Activated CD4-positive, alpha-beta T cell treated with anti-CD3 and anti-CD28 coated beads, Interleukin-2, amount 10 ng/mL, durations not matched to agents 7 days and 5 days (primary cell): Measurements from ENCODE around the gene ITIH1. TPM values are rescaled to one million over a fixed set of nuclear protein-coding genes. Genes with fewer than 3 reads are reported as not detected.

Experiments used
- CTCF ChIA-PET: fragments of 350-600 bp; sonication (Branson Sonifier 250); formaldehyde crosslinking; loops from one replicate; lab custom pipeline; 2021; ENCODE audit warnings: antibody characterized with exemption; lab: Charles Lee
- POLR2A ChIA-PET: fragments of 350-600 bp; sonication (Branson Sonifier 250); formaldehyde crosslinking; loops from one replicate; lab custom pipeline; 2021; ENCODE audit warnings: antibody characterized with exemption; lab: Charles Lee
- DNase-seq: peaks from one replicate; pipeline ENCODE4 v3.0.0-alpha.2; 2020
- H3K27ac Mint-ChIP-seq: one replicate; pipeline ENCODE4 v1.8.0; 2021; ENCODE audit warnings: mild to moderate bottlenecking, moderate library complexity, mixed read lengths
- H3K27me3 Mint-ChIP-seq: one replicate; pipeline ENCODE4 v1.8.0; 2021; ENCODE audit warnings: mixed read lengths
- H3K36me3 Mint-ChIP-seq: one replicate; pipeline ENCODE4 v1.8.0; 2021; ENCODE audit warnings: low read depth, mixed read lengths
- H3K4me1 Mint-ChIP-seq: one replicate; pipeline ENCODE4 v1.8.0; 2021; ENCODE audit warnings: mixed read lengths
- H3K4me3 Mint-ChIP-seq: one replicate; pipeline ENCODE4 v1.8.0; 2021; ENCODE audit warnings: mild to moderate bottlenecking, moderate library complexity, mixed read lengths
- H3K9me3 Mint-ChIP-seq: one replicate; pipeline ENCODE4 v1.8.0; 2021; ENCODE audit warnings: mixed read lengths
- total RNA-seq, 2 experiments: library from RNA; stranded (reverse); gene quantifications; one replicate each; pipeline ENCODE4 v1.2.3, GENCODE V29; 2021

ITIH1 gene
- total RNA-seq, 2 experiments from 2014 or later, result not detected

DNA sequence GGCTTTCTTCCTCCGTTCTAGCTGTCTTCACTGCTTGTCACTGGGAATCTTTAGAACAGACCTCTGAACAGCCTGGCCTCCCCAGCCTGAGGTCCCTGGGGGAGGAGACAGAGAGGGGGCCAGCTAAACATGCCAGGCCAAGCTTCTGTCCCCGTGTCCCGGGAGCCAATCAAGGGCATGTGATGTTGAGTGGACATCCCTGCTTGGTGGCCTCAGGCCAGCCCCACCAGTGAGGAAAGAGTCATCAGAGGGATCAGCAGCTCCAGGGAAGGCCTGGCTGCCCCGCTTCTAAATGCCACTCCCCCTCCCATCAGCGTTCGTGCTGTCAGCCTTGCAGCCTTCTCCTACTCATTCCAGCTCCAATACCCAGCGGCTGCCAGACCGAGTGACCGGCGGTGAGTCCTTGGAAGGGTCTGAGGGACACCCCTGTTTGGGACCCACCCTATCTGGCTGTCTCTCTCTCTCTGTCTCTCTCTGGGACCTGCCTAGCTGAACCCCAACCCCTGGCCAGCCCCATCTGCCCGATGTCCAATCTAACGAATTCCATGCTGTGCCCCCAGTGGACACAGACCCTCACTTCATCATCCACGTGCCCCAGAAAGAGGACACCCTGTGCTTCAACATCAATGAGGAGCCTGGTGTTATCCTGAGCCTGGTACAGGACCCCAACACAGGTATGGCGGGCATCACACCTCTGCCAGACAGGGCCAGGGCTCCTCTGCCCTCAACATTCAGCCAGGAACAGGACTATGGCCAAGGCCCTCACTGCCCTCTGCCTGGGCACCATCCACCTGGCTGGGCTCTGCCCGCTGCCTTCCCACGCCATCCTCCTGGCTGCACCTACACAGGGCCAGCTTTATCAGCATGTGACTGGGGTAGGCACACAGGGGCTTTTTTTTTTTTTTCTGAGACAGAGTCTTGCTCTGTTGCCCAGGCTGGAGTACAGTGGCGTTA, 10.6 kb downstream of the ITIH1 start:
- no peak for DNase-seq

DNA sequence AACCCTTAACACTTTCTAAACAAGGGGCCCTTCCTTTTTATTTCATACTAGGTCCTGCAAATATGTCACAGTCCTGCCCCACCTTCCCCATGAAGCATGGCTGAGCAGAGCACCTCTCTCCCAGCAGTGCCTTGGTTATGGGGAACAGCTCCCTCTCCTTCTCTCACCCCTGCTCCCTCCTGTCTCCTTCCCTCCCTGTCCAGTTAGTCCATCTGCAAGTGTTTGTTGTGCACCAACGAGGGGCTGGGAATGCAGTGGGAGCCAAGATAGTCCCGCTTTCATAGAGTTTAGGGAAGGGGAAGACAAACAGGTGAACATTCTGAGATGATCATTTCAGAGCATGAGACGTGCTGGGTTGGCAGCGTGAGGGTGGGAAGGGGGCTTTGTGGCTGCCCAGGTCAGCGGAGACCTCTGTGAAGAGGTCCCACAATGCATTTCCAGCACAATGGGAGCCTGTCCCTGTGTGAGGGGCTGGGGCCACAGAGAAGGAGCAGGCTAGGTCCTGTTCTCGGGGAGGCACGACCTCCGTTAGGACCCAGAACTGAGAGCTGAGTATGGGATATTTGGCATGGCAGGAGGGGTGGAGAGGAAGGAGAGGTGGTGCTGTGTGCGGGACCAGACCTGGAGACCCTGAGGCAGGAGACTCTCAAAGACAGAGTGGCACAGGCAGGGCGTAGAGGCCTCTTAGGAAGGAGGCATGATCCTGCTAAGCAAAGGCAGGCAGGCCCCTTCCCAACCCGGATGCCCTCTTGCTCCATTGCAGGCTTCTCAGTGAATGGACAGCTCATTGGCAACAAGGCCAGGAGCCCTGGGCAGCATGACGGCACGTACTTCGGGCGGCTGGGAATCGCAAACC, 11.7 kb downstream of the ITIH1 start:
- no peaks in the 10 kb centered on the region for H3K27me3 Mint-ChIP-seq
- H3K36me3 Mint-ChIP-seq, result no peaks in the 10 kb centered on the region
- no peak for DNase-seq
- no peak overlapping the region for H3K27ac Mint-ChIP-seq
- no peaks in the 10 kb centered on the region for H3K4me1 Mint-ChIP-seq
- POLR2A ChIA-PET, result no interaction called here
- no peak overlapping the region for H3K4me3 Mint-ChIP-seq
- CTCF ChIA-PET, result interaction anchor here (1.0 kb wide), 1 partner anchor 24 kb away, joined by 3 read pairs; no protein-coding TSS in a partner anchor
- H3K9me3 Mint-ChIP-seq, result no peaks in the 10 kb centered on the region

More for the DNA sequence above, 10.6 kb downstream of the ITIH1 start:
- POLR2A ChIA-PET, result no interaction called here
- CTCF ChIA-PET, result no interaction called here
- no peaks in the 10 kb centered on the region for H3K9me3 Mint-ChIP-seq
- H3K27me3 Mint-ChIP-seq, result no peaks in the 10 kb centered on the region
- no peak overlapping the region for H3K27ac Mint-ChIP-seq
- no peak overlapping the region for H3K4me3 Mint-ChIP-seq
- no peaks in the 10 kb centered on the region for H3K4me1 Mint-ChIP-seq
- H3K36me3 Mint-ChIP-seq, result no peaks in the 10 kb centered on the region

- Mint-ChIP-seq H3K4me1 (no peaks in the 10 kb centered on the region), H3K9me3 (no peaks in the 10 kb centered on the region), H3K4me3 (no peak overlapping the region), H3K36me3 (no peaks in the 10 kb centered on the region), H3K27me3 (no peaks in the 10 kb centered on the region), H3K27ac (no peak overlapping the region)
- DNase-seq, result no peak
- ChIA-PET CTCF (interaction anchor here (0.6 to 1.0 kb wide), 3 partner anchors 24 to 263 kb away, joined by 3 read pairs; no protein-coding TSS in a partner anchor), POLR2A (no interaction called here)
Observed at GRCh38 chr3:52789746-52790040, 12.3 kb downstream of the ITIH1 start.

- Mint-ChIP-seq H3K4me3 (no peak overlapping the region), H3K36me3 (no peaks in the 10 kb centered on the region), H3K4me1 (no peaks in the 10 kb centered on the region), H3K9me3 (no peaks in the 10 kb centered on the region), H3K27ac (no peak overlapping the region), H3K27me3 (no peaks in the 10 kb centered on the region)
- POLR2A ChIA-PET, result no interaction called here
- no peak for DNase-seq
- CTCF ChIA-PET, result interaction anchor here (0.6 to 1.0 kb wide), 4 partner anchors 25 to 263 kb away, joined by 3 read pairs; no protein-coding TSS in a partner anchor
Observed at GRCh38 chr3:52790337-52790736, 12.9 kb downstream of the ITIH1 start.

GRCh38 chr3:52790741-52791140, 13.3 kb downstream of the ITIH1 start:
- no peak overlapping the region for H3K4me3 Mint-ChIP-seq
- ChIA-PET CTCF (interaction anchor here (1.0 to 1.7 kb wide), 2 partner anchors 20 to 102 kb away, joined by 3 to 5 read pairs; partner anchors contain the start of gene NEK4), POLR2A (no interaction called here)
- no peaks in the 10 kb centered on the region for H3K9me3 Mint-ChIP-seq
- H3K27me3 Mint-ChIP-seq, result no peaks in the 10 kb centered on the region
- no peak overlapping the region for H3K27ac Mint-ChIP-seq
- H3K4me1 Mint-ChIP-seq, result no peaks in the 10 kb centered on the region
- DNase-seq, result no peak
- no peaks in the 10 kb centered on the region for H3K36me3 Mint-ChIP-seq

DNA sequence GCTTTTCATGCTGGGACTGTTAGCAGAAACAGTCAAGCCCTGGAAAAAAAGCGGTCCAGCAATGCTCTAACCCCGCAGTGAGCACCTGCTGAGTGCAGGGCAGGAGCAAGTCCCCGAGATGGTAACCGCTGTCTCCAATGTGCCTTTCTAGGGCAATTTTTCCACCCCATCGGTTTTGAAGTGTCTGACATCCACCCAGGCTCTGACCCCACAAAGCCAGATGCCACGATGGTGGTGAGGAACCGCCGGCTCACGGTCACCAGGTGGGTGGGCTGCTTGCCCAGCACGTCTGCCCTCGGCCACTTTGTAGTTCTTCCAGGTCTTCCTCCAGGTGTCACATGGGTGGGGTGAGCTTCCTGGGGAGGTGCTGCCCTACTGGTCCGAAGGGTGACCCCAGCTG, 14.0 kb downstream of the ITIH1 start:
- Mint-ChIP-seq H3K36me3 (no peaks in the 10 kb centered on the region), H3K27me3 (no peaks in the 10 kb centered on the region), H3K4me3 (no peak overlapping the region), H3K4me1 (no peaks in the 10 kb centered on the region), H3K9me3 (no peaks in the 10 kb centered on the region), H3K27ac (no peak overlapping the region)
- DNase-seq, result no peak
- CTCF ChIA-PET, result interaction anchor here (1.2 to 1.7 kb wide), 2 partner anchors 21 to 24 kb away, joined by 4 to 5 read pairs; partner anchors contain the start of gene NEK4
- POLR2A ChIA-PET, result no interaction called here

DNA sequence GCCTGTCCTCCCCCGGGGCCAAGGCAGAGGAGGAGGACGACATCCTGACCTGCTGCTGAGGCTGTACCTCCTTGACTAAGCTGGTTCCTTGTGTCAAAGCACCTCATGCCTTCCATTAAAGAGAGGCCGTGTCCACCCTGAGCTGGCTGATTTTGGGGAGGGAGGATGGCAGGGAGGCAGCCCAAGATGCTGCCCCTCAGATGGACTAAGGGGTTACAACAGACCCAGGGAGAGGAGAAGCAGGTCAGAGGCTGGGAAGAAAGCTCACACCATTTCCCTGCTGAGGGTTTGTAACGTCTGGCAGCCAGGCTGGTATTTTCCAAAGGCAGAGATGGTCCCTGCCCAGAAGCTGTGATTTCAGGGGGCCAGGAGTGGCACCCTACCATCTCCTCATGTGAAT, 14.5 kb downstream of the ITIH1 start:
- H3K27ac Mint-ChIP-seq, result no peak overlapping the region
- no peak for DNase-seq

GRCh38 chr3:52792413-52792812, 15.0 kb downstream of the ITIH1 start:
- H3K36me3 Mint-ChIP-seq, result no peaks in the 10 kb centered on the region
- ChIA-PET POLR2A (no interaction called here), CTCF (interaction anchor here (1.2 to 1.7 kb wide), 4 partner anchors 9 to 29 kb away, joined by 4 to 7 read pairs (median 4); partner anchors contain the start of gene NEK4)
- no peaks in the 10 kb centered on the region for H3K4me1 Mint-ChIP-seq
- H3K9me3 Mint-ChIP-seq, result no peaks in the 10 kb centered on the region
- no peak overlapping the region for H3K4me3 Mint-ChIP-seq
- no peaks in the 10 kb centered on the region for H3K27me3 Mint-ChIP-seq
- H3K27ac Mint-ChIP-seq, result no peak overlapping the region
- no peak for DNase-seq

More for the DNA sequence above, 14.5 kb downstream of the ITIH1 start:
- no peaks in the 10 kb centered on the region for H3K36me3 Mint-ChIP-seq
- H3K4me1 Mint-ChIP-seq, result no peaks in the 10 kb centered on the region
- no peaks in the 10 kb centered on the region for H3K27me3 Mint-ChIP-seq
- POLR2A ChIA-PET, result no interaction called here
- no peak overlapping the region for H3K4me3 Mint-ChIP-seq
- H3K9me3 Mint-ChIP-seq, result no peaks in the 10 kb centered on the region
- CTCF ChIA-PET, result interaction anchor here (1.2 to 1.7 kb wide), 3 partner anchors 9 to 24 kb away, joined by 4 to 5 read pairs (median 4); partner anchors contain the start of gene NEK4

DNA sequence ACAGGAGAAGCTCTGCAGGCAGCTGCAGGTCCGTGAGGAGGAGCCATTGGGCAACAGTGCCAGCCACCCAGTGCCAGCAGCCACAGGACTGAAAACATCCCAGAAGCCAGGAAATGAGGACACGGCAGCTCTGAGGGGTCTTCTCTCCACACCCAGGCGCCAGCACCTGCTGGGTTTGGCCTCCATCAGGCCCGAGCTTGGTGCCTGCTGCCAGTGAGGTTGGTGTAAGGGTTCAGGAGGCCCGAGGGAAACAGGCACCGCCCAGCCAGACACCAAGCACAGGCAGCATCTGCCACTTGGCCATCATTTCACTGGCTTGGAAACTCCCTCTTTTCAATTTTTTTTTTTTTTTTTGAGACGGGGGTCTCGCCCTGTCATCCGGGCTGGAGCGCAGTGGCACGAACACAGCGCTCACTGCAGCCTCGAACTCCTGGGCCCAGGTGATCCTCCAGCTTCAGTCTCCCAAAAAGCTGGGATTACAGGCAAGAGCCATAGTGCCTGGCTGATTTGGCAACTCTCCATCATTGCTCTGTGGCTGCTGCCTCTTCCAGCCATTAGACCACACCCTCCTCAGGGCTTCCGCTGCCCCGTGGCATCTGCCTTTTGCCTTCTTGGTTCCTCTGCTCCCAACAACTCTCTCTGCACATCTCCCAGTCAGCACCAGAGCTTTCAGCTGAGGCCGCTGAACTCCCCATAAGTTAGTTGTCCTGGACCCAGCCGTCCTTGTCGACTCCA, 15.7 kb downstream of the ITIH1 start:
- H3K36me3 Mint-ChIP-seq, result no peaks in the 10 kb centered on the region
- CTCF ChIA-PET, result interaction anchor here (1.4 to 1.5 kb wide), 2 partner anchors 10 to 28 kb away, joined by 4 to 7 read pairs; no protein-coding TSS in a partner anchor

GRCh38 chr3:52793702-52794611, 16.6 kb downstream of the ITIH1 start:
- Mint-ChIP-seq H3K9me3 (no peaks in the 10 kb centered on the region), H3K4me1 (no peaks in the 10 kb centered on the region), H3K36me3 (no peaks in the 10 kb centered on the region), H3K27me3 (no peaks in the 10 kb centered on the region), H3K27ac (no peak overlapping the region), H3K4me3 (no peak overlapping the region)
- ChIA-PET POLR2A (no interaction called here), CTCF (interaction anchor here (1.5 kb wide), 1 partner anchor 27 kb away, joined by 7 read pairs; no protein-coding TSS in a partner anchor)
- DNase-seq, result no peak

More for the DNA sequence above, 15.7 kb downstream of the ITIH1 start:
- Mint-ChIP-seq H3K4me3 (no peak overlapping the region), H3K4me1 (no peaks in the 10 kb centered on the region), H3K27me3 (no peaks in the 10 kb centered on the region), H3K27ac (no peak overlapping the region), H3K9me3 (no peaks in the 10 kb centered on the region)
- DNase-seq, result no peak
- POLR2A ChIA-PET, result no interaction called here

- DNase-seq, result no peak
Observed at GRCh38 chr3:52794612-52795099, 17.3 kb downstream of the ITIH1 start, which contains the start of gene ITIH3. ITIH3 (plus strand) TSS chr3:52794796; CDS start chr3:52794804, 8 bp downstream.

More at GRCh38 chr3:52794612-52795099, 17.3 kb downstream of the ITIH1 start, which contains the start of gene ITIH3:
- H3K27ac Mint-ChIP-seq, result no peak within 1 kb of the TSS
- H3K27me3 Mint-ChIP-seq, result no peaks in the 10 kb centered on the region
- no peaks in the 10 kb centered on the region for H3K4me1 Mint-ChIP-seq
- ChIA-PET POLR2A (no interaction called here), CTCF (no interaction called here)
- H3K9me3 Mint-ChIP-seq, result no peaks in the 10 kb centered on the region
- no peaks in the 10 kb centered on the region for H3K36me3 Mint-ChIP-seq
- H3K4me3 Mint-ChIP-seq, result no peak within 1 kb of the TSS
